Measurements from ENCODE around the gene DNAJC11.
A peak's percentile ranks its signal among the peaks of the same experiment; 100 is the strongest.

- TF ChIP-seq CTCF (conservative IDR thresholded peaks at IDR 0.05; ENCODE audit: low read depth, low read length) (0 out of 2 replicates have a peak, but pooled peaks have one; percentile 15), EZH2 (IDR thresholded peaks at IDR 0.05; ENCODE audit: borderline replicate concordance, low read depth, low read length, poor library complexity, severe bottlenecking) (no peak)
Observed at GRCh38 chr1:6624710-6625583, 76.7 kb downstream of the DNAJC11 start, which contains the start of gene THAP3.

Data from A673 (cell line).